HepG2 (cell line): ENCODE measurements around the gene ALDH3B2. TPM values are rescaled to one million over a fixed set of nuclear protein-coding genes. Genes with fewer than 3 reads are reported as not detected.

Experiments used
- ATAC-seq: fragments of 200-7000 bp; cut with Tn5 transposase; 3 replicates; pipeline ENCODE4 v1.9.1; 2020; ENCODE audit warnings: mild to moderate bottlenecking, moderate library complexity
- BruUV-seq: library from RNA; stranded (reverse); fragments of 400-500 nt; replicated peaks from 2 replicates; lab custom pipeline; 2021; lab: Mats Ljungman, UMichigan
- CTCF ChIA-PET: fragments of 300-600 bp; formaldehyde crosslinking; extraction: SDS; loops from one replicate; lab custom pipeline; 2021; ENCODE audit warnings: low total read pairs, inconsistent platforms, low intra/inter-chr PET ratio; lab: Yijun Ruan, JAX
- POLR2A ChIA-PET: fragments of 350-600 bp; sonication (Branson Sonifier 250); formaldehyde crosslinking; loops from one replicate; lab custom pipeline; 2020; ENCODE audit warnings: antibody characterized with exemption, inconsistent platforms; lab: Yijun Ruan, JAX
- DNase-seq: peaks from one replicate; pipeline ENCODE4 v3.0.0-alpha.2; 2015; ENCODE audit warnings: low spot score
- FAIRE-seq: peaks from 3 replicates; lab custom pipeline; 2011; peaks lifted over from hg19 to GRCh38; lab: Jason Lieb, UNC
- H2AFZ ChIP-seq: one replicate; pipeline ENCODE4 v1.6.1; 2011; ENCODE audit warnings: low read length, inconsistent platforms
- H3K27ac ChIP-seq: fragments of 300-600 bp; 3 replicates; pipeline ENCODE4 v1.8.0; 2011; ENCODE audit warnings: mixed run types, mild to moderate bottlenecking, mixed read lengths, low read length, inconsistent platforms; ENCODE audit not compliant: insufficient read depth; ENCODE audit errors: extremely low read length
- H3K27me3 ChIP-seq, 2 experiments: fragments of 200-600 bp in 1 of 2; 2 replicates in 1 of 2; 3 replicates in 1 of 2; pipeline versions ENCODE4 v1.6.0 to v1.8.0; 2011; ENCODE audit warnings: low read length in 2 of 2, mild to moderate bottlenecking in 2 of 2, moderate library complexity in 2 of 2, inconsistent platforms in 1 of 2; ENCODE audit not compliant: insufficient read depth in 2 of 2, control insufficient read depth in 1 of 2
- H3K36me3 ChIP-seq, 2 experiments: fragments of 200-600 bp in 1 of 2; replicated peaks in 1 of 2; 2 replicates in 1 of 2; 3 replicates in 1 of 2; pipeline versions ENCODE4 v1.5.1 to v1.8.0; 2011; ENCODE audit warnings: low read length in 2 of 2, inconsistent platforms in 1 of 2; ENCODE audit not compliant: insufficient read depth in 2 of 2, control insufficient read depth in 1 of 2
- H3K4me1 ChIP-seq: 2 replicates; pipeline ENCODE4 v1.5.1; 2012; ENCODE audit warnings: low read length, inconsistent platforms; ENCODE audit not compliant: insufficient read depth
- H3K4me2 ChIP-seq: 2 replicates; pipeline ENCODE4 v1.6.0; 2011; ENCODE audit warnings: low read depth, low read length, inconsistent platforms
- H3K4me3 ChIP-seq, 3 experiments: fragments of 200-600 bp in 1 of 3; sonication (generic), shearing (Covaris generic) in 1 of 3; replicated peaks in 1 of 3; 2 replicates each; pipeline ENCODE4 v1.5.1; 2011 to 2016; ENCODE audit warnings: low read length in 3 of 3, inconsistent platforms in 2 of 3, low read depth in 2 of 3, mild to moderate bottlenecking in 2 of 3, control low read depth in 1 of 3, mixed read lengths in 1 of 3; ENCODE audit not compliant: insufficient read depth in 1 of 3
- H3K79me2 ChIP-seq: one replicate; pipeline ENCODE4 v1.6.1; 2011; ENCODE audit warnings: low read length, inconsistent platforms; ENCODE audit not compliant: insufficient read depth
- H3K9ac ChIP-seq: 2 replicates; pipeline ENCODE4 v1.6.0; 2011; ENCODE audit warnings: mild to moderate bottlenecking, low read depth, low read length, inconsistent platforms; ENCODE audit not compliant: insufficient read depth
- H3K9me3 ChIP-seq: 2 replicates; pipeline ENCODE4 v1.5.1; 2012; ENCODE audit warnings: mild to moderate bottlenecking, low read length
- H4K20me1 ChIP-seq: 2 replicates; pipeline ENCODE4 v1.6.0; 2011; ENCODE audit warnings: inconsistent platforms, mild to moderate bottlenecking, low read length, moderate library complexity; ENCODE audit not compliant: insufficient read depth
- ATF1 ChIP-seq: IDR thresholded peaks from 2 replicates; pipeline ENCODE4 v1.6.1; 2016; ENCODE audit warnings: mild to moderate bottlenecking, control low read depth
- GABPA ChIP-seq, 2 experiments: IDR thresholded peaks; 2 replicates each; pipeline ENCODE4 v1.6.1; 2011 to 2016; ENCODE audit warnings: low read depth in 2 of 2, low read length in 1 of 2, missing biosample characterization in 1 of 2, missing genetic modification characterization in 1 of 2
- GTF3A ChIP-seq: sonication (generic); formaldehyde crosslinking; conservative IDR thresholded peaks from 2 replicates; pipeline ENCODE4 v1.4.0; 2020; ENCODE audit warnings: mild to moderate bottlenecking, missing genetic modification reagents
- KLF9 ChIP-seq: IDR thresholded peaks from 2 replicates; pipeline ENCODE4 v1.6.1; 2016; ENCODE audit warnings: low read depth
- NCOA5 ChIP-seq: sonication (generic); formaldehyde crosslinking; IDR thresholded peaks from 2 replicates; pipeline ENCODE4 v1.4.0; 2020; ENCODE audit warnings: missing genetic modification reagents
- NR1H2 ChIP-seq: sonication (generic); formaldehyde crosslinking; IDR thresholded peaks from 2 replicates; pipeline ENCODE4 v1.8.1; 2022; ENCODE audit warnings: low read depth, missing genetic modification reagents, borderline replicate concordance
- POLR2AphosphoS5 ChIP-seq: IDR thresholded peaks from 2 replicates; pipeline ENCODE4 v1.6.1; 2012; ENCODE audit warnings: low read depth, low read length
- SKI ChIP-seq: fragments of 450-650 bp; IDR thresholded peaks from one replicate; pipeline ENCODE4 v1.6.1; 2018; ENCODE audit warnings: mild to moderate bottlenecking; ENCODE audit not compliant: partially characterized antibody
- TEAD3 ChIP-seq: optimal IDR thresholded peaks from 2 replicates; pipeline ENCODE3; 2016; ENCODE audit warnings: borderline replicate concordance
- ZNF318 ChIP-seq: sonication (generic); formaldehyde crosslinking; IDR thresholded peaks from 2 replicates; pipeline ENCODE4 v1.4.0; 2020; ENCODE audit warnings: mild to moderate bottlenecking, missing genetic modification reagents
- WGBS: methylation state at CpG from one replicate; pipeline ENCODE4 v1.1.6; 2017; ENCODE audit warnings: low lambda C conversion rate; 5-methylcytosine and 5-hydroxymethylcytosine counted together
- in situ Hi-C: cut with HindIII; loops from 2 replicates; pipeline ENCODE4 v1.10.0; 2017; ENCODE audit warnings: low pct_unique_long_range_greater_than_20kb; ENCODE audit not compliant: extremely low pct_ligation_motif_present
- intact Hi-C: fragments of 100-400 bp; cut with micrococcal nuclease; formaldehyde crosslinking; loops from one replicate; pipeline ENCODE4 v1.10.0; 2022; ENCODE audit not compliant: unreplicated experiment
- polyA plus RNA-seq, 8 experiments: library from polyadenylated mRNA; depleted of rRNA in 3 of 8; stranded (reverse) in 7 of 8; unstranded in 1 of 8; fragments of >200 nt; fragmentation: Illumina TruSeq in 4 of 8; extraction: Trizol in 4 of 8; gene quantifications; 2 replicates each; pipeline versions ENCODE4 v1.2.1 to v1.2.3, GENCODE V29; 2011 to 2016; ENCODE audit warnings: low read depth in 4 of 8, missing spikeins in 1 of 8, mixed read lengths in 1 of 8; ENCODE audit not compliant: insufficient read depth in 1 of 8
- total RNA-seq, 5 experiments: library from RNA; depleted of rRNA; stranded (reverse); fragments of >200 nt; fragmentation: Illumina TruSeq; extraction: Trizol; gene quantifications; 2 replicates each; pipeline ENCODE4 v1.2.3, GENCODE V29; 2016; ENCODE audit warnings: low read depth in 1 of 5
- TF ChIP-seq, protein P1 (sequence below): sonication (generic); formaldehyde crosslinking; IDR thresholded peaks from 2 replicates; pipeline ENCODE4 v1.8.0; 2022; ENCODE audit warnings: missing genetic modification reagents, mild to moderate bottlenecking, moderate library complexity, borderline replicate concordance

The ALDH3B2 gene
- total and polyA plus RNA-seq, 2 of the 13 experiments (the other 11 are each of a cell fraction or from before 2014, with no cell fraction given), result not detected

GRCh38 chr11:67673902-67674301, 521 bp downstream of the ALDH3B2 start:
- 8% methylated on average over 7 of the region's 8 CpGs for WGBS
- H4K20me1 ChIP-seq, result no peaks in the 10 kb centered on the region
- FAIRE-seq (no peak), DNase-seq (no peak), ATAC-seq (no peak)
- no peak overlapping the region for H2AFZ ChIP-seq
- no TSS peak for BruUV-seq
- H3K36me3 ChIP-seq, result no peaks in the 10 kb centered on the region
- peaks cover 2 to 25% of the 10 kb centered on the region in 2 experiments; a peak in 3 of 5 replicates for H3K27me3 ChIP-seq
- H3K4me2 ChIP-seq, result no peak overlapping the region
- no peaks in the 10 kb centered on the region for H3K4me1 ChIP-seq
- in situ Hi-C loops, result loop anchor here (25.0 kb wide), 1 partner anchor 113 kb away; no protein-coding TSS in a partner anchor
- POLR2A ChIA-PET, result no interaction called here
- TF ChIP-seq, protein P1, sequence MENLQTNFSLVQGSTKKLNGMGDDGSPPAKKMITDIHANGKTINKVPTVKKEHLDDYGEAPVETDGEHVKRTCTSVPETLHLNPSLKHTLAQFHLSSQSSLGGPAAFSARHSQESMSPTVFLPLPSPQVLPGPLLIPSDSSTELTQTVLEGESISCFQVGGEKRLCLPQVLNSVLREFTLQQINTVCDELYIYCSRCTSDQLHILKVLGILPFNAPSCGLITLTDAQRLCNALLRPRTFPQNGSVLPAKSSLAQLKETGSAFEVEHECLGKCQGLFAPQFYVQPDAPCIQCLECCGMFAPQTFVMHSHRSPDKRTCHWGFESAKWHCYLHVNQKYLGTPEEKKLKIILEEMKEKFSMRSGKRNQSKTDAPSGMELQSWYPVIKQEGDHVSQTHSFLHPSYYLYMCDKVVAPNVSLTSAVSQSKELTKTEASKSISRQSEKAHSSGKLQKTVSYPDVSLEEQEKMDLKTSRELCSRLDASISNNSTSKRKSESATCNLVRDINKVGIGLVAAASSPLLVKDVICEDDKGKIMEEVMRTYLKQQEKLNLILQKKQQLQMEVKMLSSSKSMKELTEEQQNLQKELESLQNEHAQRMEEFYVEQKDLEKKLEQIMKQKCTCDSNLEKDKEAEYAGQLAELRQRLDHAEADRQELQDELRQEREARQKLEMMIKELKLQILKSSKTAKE (CRISPR knock-in tag), result no peak
- TF ChIP-seq GTF3A (no peak), TEAD3 (no peak), NR1H2 (no peak), SKI (no peak), NCOA5 (CRISPR knock-in tag) (no peak), GABPA (IDR thresholded peaks at IDR 0.05; ENCODE audit: low read depth, low read length) (no peak), GABPA (CRISPR knock-in tag; IDR thresholded peaks at IDR 0.05; ENCODE audit: low read depth) (no peak), KLF9 (CRISPR knock-in tag) (no peak), ATF1 (CRISPR knock-in tag) (no peak), POLR2AphosphoS5 (no peak), ZNF318 (no peak)
- no peak overlapping the region for H3K4me3 ChIP-seq
- no peaks in the 10 kb centered on the region for H3K9me3 ChIP-seq
- H3K27ac ChIP-seq, result no peak overlapping the region
- intact Hi-C loops, result no loop called here
- CTCF ChIA-PET, result no interaction called here
- no peaks in the 10 kb centered on the region for H3K79me2 ChIP-seq
- H3K9ac ChIP-seq, result no peak overlapping the region
